Neural progenitor cell (in vitro differentiated cells): ENCODE results near the gene COG4.

ENCODE experiments used
- CTCF ChIP-seq: fragments of 200-600 bp; sonication (generic); IDR thresholded peaks from 2 replicates; pipeline ENCODE4 v1.5.1; 2017; ENCODE audit warnings: antibody characterized with exemption, mild to moderate bottlenecking
- EZH2 ChIP-seq: fragments of 200-600 bp; sonication (generic); IDR thresholded peaks from 2 replicates; pipeline ENCODE4 v1.6.1; 2017; ENCODE audit warnings: antibody characterized with exemption, mild to moderate bottlenecking, moderate library complexity

- TF ChIP-seq CTCF (no peak), EZH2 (no peak)
These were observed 92.5 kb downstream of the COG4 start for GRCh38 chr16:70430667-70431536.
